Panc1 (cell line): ENCODE measurements around the gene RDH13. TPM values are rescaled to one million over a fixed set of nuclear protein-coding genes. Genes with fewer than 3 reads are reported as not detected.

Experiments used
- ATAC-seq: fragments of 200-7000 bp; cut with Tn5 transposase; 2 replicates; pipeline ENCODE4 v1.9.1; 2020; ENCODE audit warnings: mild to moderate bottlenecking, moderate library complexity
- BruUV-seq: library from RNA; stranded (reverse); fragments of 400-500 nt; replicated peaks from 2 replicates; lab custom pipeline; 2021; lab: Mats Ljungman, UMichigan
- CTCF ChIA-PET: fragments of 300-600 bp; sonication (Branson Sonifier 250); formaldehyde crosslinking; loops from one replicate; lab custom pipeline; 2022; ENCODE audit warnings: antibody characterized with exemption; lab: Charles Lee
- POLR2A ChIA-PET: fragments of 300-600 bp; sonication (Branson Sonifier 250); formaldehyde crosslinking; loops from one replicate; lab custom pipeline; 2022; ENCODE audit warnings: antibody characterized with exemption; lab: Charles Lee
- DNase-seq: peaks from one replicate; pipeline ENCODE4 v3.0.0-alpha.2; 2010; ENCODE audit warnings: low read depth, low spot score
- H3K27ac ChIP-seq: 2 replicates; pipeline ENCODE4 v1.5.1; 2011; ENCODE audit warnings: mild to moderate bottlenecking, low read length, inconsistent platforms
- H3K27me3 ChIP-seq: fragments of 200-500 bp; sonication (Bioruptor generic); 2 replicates; pipeline ENCODE4 v1.6.0; 2014; ENCODE audit warnings: low read length, inconsistent platforms; ENCODE audit not compliant: control insufficient read depth, insufficient read depth
- H3K36me3 ChIP-seq: fragments of 200-500 bp; sonication (Bioruptor generic); 2 replicates; pipeline ENCODE4 v1.5.1; 2014; ENCODE audit warnings: inconsistent platforms, mild to moderate bottlenecking, low read length, moderate library complexity; ENCODE audit not compliant: control insufficient read depth, insufficient read depth
- H3K4me1 ChIP-seq: 2 replicates; pipeline ENCODE4 v1.5.1; 2011; ENCODE audit warnings: inconsistent platforms, mild to moderate bottlenecking, low read length, moderate library complexity; ENCODE audit not compliant: control insufficient read depth, insufficient read depth
- H3K4me3 ChIP-seq, 2 experiments: 2 replicates each; pipeline ENCODE4 v1.5.1; 2011 to 2012; ENCODE audit warnings: low read depth in 2 of 2, low read length in 2 of 2, mild to moderate bottlenecking in 2 of 2, inconsistent platforms in 1 of 2, moderate library complexity in 1 of 2
- H3K9me3 ChIP-seq: fragments of 200-500 bp; sonication (Bioruptor generic); 2 replicates; pipeline ENCODE4 v1.5.1; 2014; ENCODE audit warnings: low read depth, mild to moderate bottlenecking, inconsistent platforms, low read length, moderate library complexity; ENCODE audit not compliant: control insufficient read depth, insufficient read depth
- CTCF ChIP-seq: fragments of 450-650 bp; IDR thresholded peaks from 2 replicates; pipeline ENCODE4 v1.5.1; 2017; ENCODE audit warnings: mild to moderate bottlenecking
- POLR2AphosphoS5 ChIP-seq: IDR thresholded peaks from 2 replicates; pipeline ENCODE4 v1.6.1; 2012; ENCODE audit warnings: mild to moderate bottlenecking, low read depth, low read length, moderate library complexity
- REST ChIP-seq, 2 experiments: IDR thresholded peaks; 2 replicates each; pipeline ENCODE4 v1.6.1; 2011 to 2012; ENCODE audit warnings: low read depth in 2 of 2, control low read depth in 1 of 2, low read length in 1 of 2, mild to moderate bottlenecking in 1 of 2, moderate library complexity in 1 of 2; ENCODE audit not compliant: insufficient read depth in 1 of 2
- SIN3A ChIP-seq: IDR thresholded peaks from 2 replicates; pipeline ENCODE4 v1.6.1; 2012; ENCODE audit warnings: low read depth, mild to moderate bottlenecking, low read length, moderate library complexity, borderline replicate concordance; ENCODE audit not compliant: insufficient read depth
- TCF7L2 ChIP-seq: IDR thresholded peaks from 2 replicates; pipeline ENCODE4 v1.6.1; 2011; ENCODE audit warnings: mild to moderate bottlenecking, low read depth, low read length, inconsistent platforms
- in situ Hi-C: cut with HindIII; loops from 2 replicates; pipeline ENCODE4 v1.10.0; 2016; ENCODE audit warnings: low sequenced_read_pairs, low pct_unique_long_range_greater_than_20kb
- intact Hi-C: fragments of 100-400 bp; cut with micrococcal nuclease; formaldehyde crosslinking; loops from one replicate; pipeline ENCODE4 v1.10.0; 2022; ENCODE audit not compliant: unreplicated experiment
- total RNA-seq: library from RNA; stranded (reverse); gene quantifications from one replicate; pipeline ENCODE4 v1.2.1, GENCODE V29; 2021; ENCODE audit not compliant: unreplicated experiment

RDH13 gene
- total RNA-seq, 1 experiment from 2014 or later = 37.8 TPM

- DNase-seq (no peak), ATAC-seq (no peak)
- TF ChIP-seq TCF7L2 (no peak), POLR2AphosphoS5 (no peak), SIN3A (no peak), CTCF (no peak)
- in situ Hi-C loops (no loop called here), intact Hi-C loops (no loop called here)
- Histone ChIP-seq H3K36me3 (no peaks in the 10 kb centered on the region), H3K4me1 (no peaks in the 10 kb centered on the region; the same call in 1 of the 2 replicates), H3K9me3 (no peaks in the 10 kb centered on the region), H3K27me3 (no peaks in the 10 kb centered on the region), H3K4me3 (no peak overlapping the region; a peak in 1 of 4 replicates), H3K27ac (no peak overlapping the region)
- no TSS peak for BruUV-seq
- POLR2A ChIA-PET = interaction anchor here (0.6 kb wide), 1 partner anchor 258 kb away, joined by 4 read pairs; the partner anchor contains the start of gene KMT5C
- CTCF ChIA-PET = no interaction called here
Observed at GRCh38 chr19:55081770-55082019, 18.7 kb upstream of the RDH13 start.

- in situ Hi-C loops = no loop called here
- H3K4me1 ChIP-seq = peaks cover 2% of the 10 kb centered on the region; the same call in 1 of the 2 replicates
- H3K4me3 ChIP-seq = peak overlapping the region; percentile 39 to 61
- BruUV-seq = no TSS peak
- intact Hi-C loops = no loop called here
- H3K36me3 ChIP-seq = no peaks in the 10 kb centered on the region
- ChIA-PET CTCF (no interaction called here), POLR2A (interaction anchor here (0.6 kb wide), 1 partner anchor 258 kb away, joined by 4 read pairs; the partner anchor contains the start of gene KMT5C)
- DNase-seq (no peak), ATAC-seq (peak; percentile 17)
- TF ChIP-seq SIN3A = no peak
- TF ChIP-seq POLR2AphosphoS5 = no peak
- TF ChIP-seq CTCF = no peak
- TF ChIP-seq REST (IDR thresholded peaks at IDR 0.05; ENCODE audit: insufficient read depth in 1 of 2, low read depth in 2 of 2, low read length in 1 of 2) = no peak
- TF ChIP-seq TCF7L2 = no peak
- no peak overlapping the region for H3K27ac ChIP-seq
- H3K9me3 ChIP-seq = no peaks in the 10 kb centered on the region
- no peaks in the 10 kb centered on the region for H3K27me3 ChIP-seq
Observed at GRCh38 chr19:55080968-55081769, 18.2 kb upstream of the RDH13 start.
